Keratinocyte (primary cell): ENCODE data around the gene MORN5. TPM values are rescaled to one million over a fixed set of nuclear protein-coding genes. Genes with fewer than 3 reads are reported as not detected.
A peak's percentile ranks its signal among the peaks of the same experiment; 100 is the strongest.

Experiments
- DNase-seq: peaks from one replicate; pipeline ENCODE4 v3.0.0-alpha.2; 2011; ENCODE audit warnings: low read depth, missing footprints, low spot score
- FAIRE-seq: peaks from 2 replicates; lab custom pipeline; 2011; peaks lifted over from hg19 to GRCh38; lab: Jason Lieb, UNC
- H2AFZ ChIP-seq: 2 replicates; pipeline ENCODE4 v1.6.0; 2012; ENCODE audit warnings: low read length, control low read depth, inconsistent platforms; ENCODE audit not compliant: control insufficient read depth
- H3K27ac ChIP-seq: 2 replicates; pipeline ENCODE4 v1.5.1; 2011; ENCODE audit warnings: low read length; ENCODE audit not compliant: control insufficient read depth, insufficient read depth
- H3K27me3 ChIP-seq: 3 replicates; pipeline ENCODE4 v1.6.0; 2011; ENCODE audit warnings: low read length; ENCODE audit not compliant: control insufficient read depth, insufficient read depth; ENCODE audit errors: extremely low read depth
- H3K36me3 ChIP-seq, 2 experiments: 2 replicates in 1 of 2; 3 replicates in 1 of 2; pipeline ENCODE4 v1.5.1; 2011; ENCODE audit warnings: low read length in 2 of 2, mild to moderate bottlenecking in 1 of 2; ENCODE audit not compliant: control insufficient read depth in 2 of 2, insufficient read depth in 2 of 2; ENCODE audit errors: extremely low read depth in 1 of 2
- H3K4me1 ChIP-seq: 3 replicates; pipeline ENCODE4 v1.5.1; 2011; ENCODE audit warnings: low read length; ENCODE audit not compliant: control insufficient read depth, insufficient read depth; ENCODE audit errors: extremely low read depth
- H3K4me2 ChIP-seq: 3 replicates; pipeline ENCODE4 v1.6.0; 2011; ENCODE audit warnings: low read depth, low read length; ENCODE audit not compliant: control insufficient read depth, insufficient read depth; ENCODE audit errors: extremely low read depth
- H3K4me3 ChIP-seq, 3 experiments: fragments of 200-600 bp in 1 of 3; sonication (generic) in 1 of 3; 2 replicates in 2 of 3; 3 replicates in 1 of 3; pipeline ENCODE4 v1.5.1; 2011 to 2016; ENCODE audit warnings: low read length in 3 of 3, mild to moderate bottlenecking in 3 of 3, control low read depth in 2 of 3, inconsistent platforms in 1 of 3, low read depth in 1 of 3, mixed read lengths in 1 of 3, mixed run types in 1 of 3, moderate library complexity in 1 of 3; ENCODE audit not compliant: control insufficient read depth in 2 of 3, insufficient read depth in 2 of 3; ENCODE audit errors: extremely low read depth in 1 of 3
- H3K79me2 ChIP-seq: 2 replicates; pipeline ENCODE4 v1.6.0; 2012; ENCODE audit warnings: low read length; ENCODE audit not compliant: control insufficient read depth, insufficient read depth
- H3K9ac ChIP-seq: 3 replicates; pipeline ENCODE4 v1.6.0; 2011; ENCODE audit warnings: low read length; ENCODE audit not compliant: control insufficient read depth, insufficient read depth; ENCODE audit errors: extremely low read depth
- H3K9me1 ChIP-seq: 3 replicates; pipeline ENCODE4 v1.6.0; 2011; ENCODE audit warnings: low read length; ENCODE audit not compliant: control insufficient read depth, insufficient read depth; ENCODE audit errors: extremely low read depth
- H3K9me3 ChIP-seq: 2 replicates; pipeline ENCODE4 v1.5.1; 2012; ENCODE audit warnings: low read depth, low read length; ENCODE audit not compliant: control insufficient read depth
- H4K20me1 ChIP-seq: 3 replicates; pipeline ENCODE4 v1.6.0; 2011; ENCODE audit warnings: low read length; ENCODE audit not compliant: control insufficient read depth, insufficient read depth; ENCODE audit errors: extremely low read depth
- CTCF ChIP-seq, 3 experiments: IDR thresholded peaks in 1 of 3; conservative IDR thresholded peaks in 1 of 3; optimal IDR thresholded peaks in 1 of 3; 2 replicates in 2 of 3; 3 replicates in 1 of 3; pipeline versions ENCODE3 to v1.5.1; 2011; ENCODE audit warnings: low read length in 3 of 3, mild to moderate bottlenecking in 3 of 3, moderate library complexity in 2 of 3, control low read depth in 1 of 3, inconsistent platforms in 1 of 3; ENCODE audit not compliant: insufficient read depth in 2 of 3; ENCODE audit errors: extremely low read depth in 1 of 3
- EZH2 ChIP-seq: IDR thresholded peaks from one replicate; pipeline ENCODE4 v1.6.1; 2012; ENCODE audit warnings: inconsistent platforms, mild to moderate bottlenecking, low read length, moderate library complexity
- dilution Hi-C: fragments of 300-500 bp; cut with MboI; formaldehyde crosslinking; loops from one replicate; pipeline ENCODE4 v1.7.0; 2020; ENCODE audit warnings: low sequenced_read_pairs; ENCODE audit not compliant: extremely low pct_ligation_motif_present
- polyA plus RNA-seq, 5 experiments: library from polyadenylated mRNA; depleted of rRNA in 3 of 5; stranded (reverse) in 3 of 5; stranded (forward) in 1 of 5; unstranded in 1 of 5; fragments of >200 nt; gene quantifications; 1 replicate in 1 of 5; 2 replicates in 3 of 5; 3 replicates in 1 of 5; pipeline versions ENCODE4 v1.2.1 to v1.2.3, GENCODE V29; 2011 to 2012; ENCODE audit warnings: missing spikeins in 2 of 5, low read depth in 1 of 5, low replicate concordance in 1 of 5

MORN5 gene
- polyA plus RNA-seq, 1 donor (not counting 4 experiments of a cell fraction or from before 2014, with no cell fraction given) = not detected

GRCh38 chr9:122144836-122145591 is 14.7 kb upstream of the MORN5 start:
- Histone ChIP-seq H4K20me1 (peaks cover 7% of the 10 kb centered on the region), H3K4me2 (no peak overlapping the region), H3K36me3 (peaks cover 13 to 25% of the 10 kb centered on the region in 2 experiments), H3K9me1 (no peaks in the 10 kb centered on the region), H3K9me3 (no peaks in the 10 kb centered on the region), H3K79me2 (no peaks in the 10 kb centered on the region), H3K27ac (no peak overlapping the region), H3K4me3 (no peak overlapping the region), H3K9ac (no peak overlapping the region), H3K4me1 (no peaks in the 10 kb centered on the region), H3K27me3 (no peaks in the 10 kb centered on the region), H2AFZ (no peak overlapping the region)
- dilution Hi-C loops = no loop called here
- TF ChIP-seq EZH2 = no peak
- TF ChIP-seq CTCF (optimal IDR thresholded peaks at IDR 0.05 in 1 of 3, IDR thresholded peaks at IDR 0.05 in 1 of 3, conservative IDR thresholded peaks at IDR 0.05 in 1 of 3; ENCODE audit: extremely low read depth in 1 of 3, insufficient read depth in 2 of 3, low read length in 3 of 3) = peak; percentile 31 to 33 (median 33)
- FAIRE-seq (no peak), DNase-seq (no peak)

GRCh38 chr9:122145592-122145863 is 14.2 kb upstream of the MORN5 start:
- no peaks in the 10 kb centered on the region for H3K27me3 ChIP-seq
- no peaks in the 10 kb centered on the region for H3K9me3 ChIP-seq
- DNase-seq = no peak
- no peaks in the 10 kb centered on the region for H3K9me1 ChIP-seq
- no peak for FAIRE-seq
- no peak for TF ChIP-seq CTCF (optimal IDR thresholded peaks at IDR 0.05 in 1 of 3, IDR thresholded peaks at IDR 0.05 in 1 of 3, conservative IDR thresholded peaks at IDR 0.05 in 1 of 3; ENCODE audit: extremely low read depth in 1 of 3, insufficient read depth in 2 of 3, low read length in 3 of 3)
- no peak for TF ChIP-seq EZH2
- H2AFZ ChIP-seq = no peak overlapping the region
- H3K79me2 ChIP-seq = no peaks in the 10 kb centered on the region
- H3K4me3 ChIP-seq = no peak overlapping the region
- no peak overlapping the region for H3K9ac ChIP-seq
- H3K27ac ChIP-seq = no peak overlapping the region
- peaks cover 13 to 25% of the 10 kb centered on the region in 2 experiments for H3K36me3 ChIP-seq
- H3K4me2 ChIP-seq = no peak overlapping the region
- dilution Hi-C loops = no loop called here
- H3K4me1 ChIP-seq = no peaks in the 10 kb centered on the region
- peaks cover 7% of the 10 kb centered on the region for H4K20me1 ChIP-seq
